Activated CD4-positive, alpha-beta T cell treated with anti-CD3 and anti-CD28 coated beads, Interleukin-2, Interleukin-4, amounts not matched to agents 100 ng/mL and 50 ng/mL, durations not matched to agents 16 hours and 8 hours (primary cell): Measurements from ENCODE around the gene ARFIP1.

Experiments
- DNase-seq: peaks from one replicate; pipeline ENCODE4 v3.0.0-alpha.2; 2020; ENCODE audit warnings: low spot score

Gene ARFIP1

GRCh38 chr4:152939621-152940020 is 159.9 kb downstream of the ARFIP1 start:
- no peak for DNase-seq

- no peak for DNase-seq
Measured at GRCh38 chr4:152940461-152940860, 160.7 kb downstream of the ARFIP1 start.

GRCh38 chr4:152941411-152941810 is 161.7 kb downstream of the ARFIP1 start:
- DNase-seq = no peak

- DNase-seq = no peak
Measured at GRCh38 chr4:152942346-152942745, 162.6 kb downstream of the ARFIP1 start.

- no peak for DNase-seq
Measured at GRCh38 chr4:152943672-152944071, 163.9 kb downstream of the ARFIP1 start.

GRCh38 chr4:152944666-152945320 is 165.0 kb downstream of the ARFIP1 start:
- no peak for DNase-seq

GRCh38 chr4:152945639-152946038 is 165.9 kb downstream of the ARFIP1 start:
- no peak for DNase-seq

GRCh38 chr4:152946446-152946845 is 166.7 kb downstream of the ARFIP1 start:
- no peak for DNase-seq

- DNase-seq = no peak
Measured at GRCh38 chr4:152947311-152947710, 167.6 kb downstream of the ARFIP1 start.

GRCh38 chr4:152949930-152950329 is 170.2 kb downstream of the ARFIP1 start:
- no peak for DNase-seq

- DNase-seq = no peak
Measured at GRCh38 chr4:152950402-152951274, 170.9 kb downstream of the ARFIP1 start.

GRCh38 chr4:152951348-152951747 is 171.6 kb downstream of the ARFIP1 start:
- no peak for DNase-seq

GRCh38 chr4:152953514-152953913 is 173.8 kb downstream of the ARFIP1 start:
- no peak for DNase-seq

- no peak for DNase-seq
Measured at GRCh38 chr4:152954741-152955140, 175.0 kb downstream of the ARFIP1 start.

GRCh38 chr4:152956147-152956546 is 176.4 kb downstream of the ARFIP1 start:
- no peak for DNase-seq

GRCh38 chr4:152956650-152957436 is 177.1 kb downstream of the ARFIP1 start:
- no peak for DNase-seq

- DNase-seq = no peak
Measured at GRCh38 chr4:152957437-152958171, 177.8 kb downstream of the ARFIP1 start.

GRCh38 chr4:152959080-152959479 is 179.3 kb downstream of the ARFIP1 start:
- DNase-seq = no peak

- DNase-seq = no peak
Measured at GRCh38 chr4:152960082-152960481, 180.3 kb downstream of the ARFIP1 start.

GRCh38 chr4:152961014-152961772 is 181.4 kb downstream of the ARFIP1 start:
- DNase-seq = no peak

- no peak for DNase-seq
Measured at GRCh38 chr4:152961773-152962115, 182.0 kb downstream of the ARFIP1 start.
